Epidermal melanocyte (primary cell): ENCODE measurements around the gene CLSTN1.

Source experiments
- DNase-seq: peaks from one replicate; pipeline ENCODE4 v3.0.0; 2011; ENCODE audit warnings: low spot score; ENCODE audit not compliant: insufficient read length

The CLSTN1 gene

GRCh38 chr1:9852004-9852403 is 28.2 kb upstream of the CLSTN1 start:
- DNase-seq: no peak

GRCh38 chr1:9850442-9851162 is 26.8 kb upstream of the CLSTN1 start:
- no peak for DNase-seq

GRCh38 chr1:9849691-9850441 is 26.1 kb upstream of the CLSTN1 start:
- no peak for DNase-seq

GRCh38 chr1:9848022-9848421 is 24.3 kb upstream of the CLSTN1 start:
- no peak for DNase-seq

- DNase-seq: no peak
These were observed 23.5 kb upstream of the CLSTN1 start for GRCh38 chr1:9847269-9847668.

- no peak for DNase-seq
These were observed 22.9 kb upstream of the CLSTN1 start for GRCh38 chr1:9846611-9847171.

GRCh38 chr1:9845914-9846313 is 22.1 kb upstream of the CLSTN1 start:
- no peak for DNase-seq

- no peak for DNase-seq
These were observed 21.0 kb upstream of the CLSTN1 start for GRCh38 chr1:9844756-9845155.

- no peak for DNase-seq
These were observed 20.3 kb upstream of the CLSTN1 start for GRCh38 chr1:9844106-9844505.

- DNase-seq: no peak
These were observed 19.8 kb upstream of the CLSTN1 start for GRCh38 chr1:9843576-9843945.

- DNase-seq: no peak
These were observed 19.2 kb upstream of the CLSTN1 start for GRCh38 chr1:9842781-9843575.

- DNase-seq: no peak
These were observed 18.4 kb upstream of the CLSTN1 start for GRCh38 chr1:9842073-9842711.

- DNase-seq: no peak
These were observed 17.7 kb upstream of the CLSTN1 start for GRCh38 chr1:9841460-9841859.

- no peak for DNase-seq
These were observed 16.4 kb upstream of the CLSTN1 start for GRCh38 chr1:9840176-9840575.

- DNase-seq: no peak
These were observed 15.2 kb upstream of the CLSTN1 start for GRCh38 chr1:9838946-9839345.

GRCh38 chr1:9836632-9836960 is 12.8 kb upstream of the CLSTN1 start:
- no peak for DNase-seq

- DNase-seq: peak; percentile 58
These were observed 12.2 kb upstream of the CLSTN1 start for GRCh38 chr1:9835758-9836631.

GRCh38 chr1:9835404-9835757 is 11.6 kb upstream of the CLSTN1 start:
- no peak for DNase-seq

GRCh38 chr1:9833632-9834031 is 9.9 kb upstream of the CLSTN1 start:
- DNase-seq: no peak

GRCh38 chr1:9827558-9828185 is 3.9 kb upstream of the CLSTN1 start:
- no peak for DNase-seq
